Activated T-helper 1 cell treated with anti-CD3 and anti-CD28 coated beads, Interleukin-12 subunit alpha, Interleukin-12 subunit beta, Interleukin-2, Interleukin-4 antibody, amounts not matched to agents 30 ng/mL and 10 ng/mL and 1 ng/mL, durations not matched to agents 14 hours and 24 hours and 36 hours (primary cell): Measurements from ENCODE around the gene GPD2. TPM values are rescaled to one million over a fixed set of nuclear protein-coding genes. Genes with fewer than 3 reads are reported as not detected.
"Not testable (repeated sequence)": the region's sequence is repeated elsewhere in the genome, so short reads cannot be mapped to it uniquely, and the experiment has no call there.

Experiments
- DNase-seq: peaks from one replicate; pipeline ENCODE4 v3.0.0; 2021; ENCODE audit warnings: low spot score
- H3K27ac Mint-ChIP-seq: one replicate; pipeline ENCODE4 v1.8.0; 2021; ENCODE audit warnings: mild to moderate bottlenecking, mixed read lengths
- H3K27me3 Mint-ChIP-seq: one replicate; pipeline ENCODE4 v1.8.0; 2022; ENCODE audit warnings: mild to moderate bottlenecking, moderate library complexity, mixed read lengths; ENCODE audit not compliant: insufficient read depth
- H3K36me3 Mint-ChIP-seq: one replicate; pipeline ENCODE4 v1.8.0; 2021; ENCODE audit warnings: low read depth, mixed read lengths
- H3K4me1 Mint-ChIP-seq: one replicate; pipeline ENCODE4 v1.8.0; 2021; ENCODE audit warnings: low read depth, mixed read lengths
- H3K4me3 Mint-ChIP-seq: one replicate; pipeline ENCODE4 v1.8.0; 2021; ENCODE audit warnings: mild to moderate bottlenecking, moderate library complexity, mixed read lengths
- H3K9me3 Mint-ChIP-seq: one replicate; pipeline ENCODE4 v1.8.0; 2021; ENCODE audit warnings: mixed read lengths
- intact Hi-C: fragments of 100-400 bp; cut with micrococcal nuclease; formaldehyde crosslinking; loops from one replicate; pipeline ENCODE4 v1.15.1; 2024
- total RNA-seq: library from RNA; stranded (reverse); gene quantifications from 2 replicates; pipeline ENCODE4 v1.2.3, GENCODE V29; 2022

The GPD2 gene
- total RNA-seq, 1 donor from 2014 or later: 18.1 TPM

- DNase-seq: no peak
- Mint-ChIP-seq H3K27ac (no peak overlapping the region), H3K27me3 (no peaks in the 10 kb centered on the region), H3K36me3 (peaks cover 4% of the 10 kb centered on the region), H3K4me1 (peaks cover 63% of the 10 kb centered on the region), H3K4me3 (no peak overlapping the region), H3K9me3 (no peaks in the 10 kb centered on the region)
- intact Hi-C loops: loop anchor here (1.0 kb wide), 1 partner anchor 14 kb away; no protein-coding TSS in a partner anchor
These were observed 54.3 kb downstream of the GPD2 start for GRCh38 chr2:156490466-156490840.

- intact Hi-C loops: no loop called here
- H3K36me3 Mint-ChIP-seq: peaks cover 3% of the 10 kb centered on the region
- no peak for DNase-seq
- H3K27ac Mint-ChIP-seq: no peak overlapping the region
- H3K4me3 Mint-ChIP-seq: no peak overlapping the region
- no peaks in the 10 kb centered on the region for H3K27me3 Mint-ChIP-seq
- H3K9me3 Mint-ChIP-seq: no peaks in the 10 kb centered on the region
- H3K4me1 Mint-ChIP-seq: peaks cover 64% of the 10 kb centered on the region
These were observed 55.0 kb downstream of the GPD2 start for GRCh38 chr2:156491176-156491575.

- Mint-ChIP-seq H3K27me3 (no peaks in the 10 kb centered on the region), H3K27ac (no peak overlapping the region), H3K36me3 (peaks cover 5% of the 10 kb centered on the region), H3K4me1 (peaks cover 55% of the 10 kb centered on the region), H3K4me3 (no peak overlapping the region), H3K9me3 (no peaks in the 10 kb centered on the region)
- no peak for DNase-seq
- intact Hi-C loops: no loop called here
These were observed 56.8 kb downstream of the GPD2 start for GRCh38 chr2:156492979-156493378.

- intact Hi-C loops, H3K36me3 Mint-ChIP-seq, DNase-seq, H3K9me3 Mint-ChIP-seq, H3K27me3 Mint-ChIP-seq, H3K4me3 Mint-ChIP-seq, H3K27ac Mint-ChIP-seq: not testable (repeated sequence)
- peaks cover 27% of the 10 kb centered on the region for H3K4me1 Mint-ChIP-seq
These were observed 59.8 kb downstream of the GPD2 start for GRCh38 chr2:156495998-156496397.

- no peaks in the 10 kb centered on the region for H3K9me3 Mint-ChIP-seq
- H3K4me1 Mint-ChIP-seq: peaks cover 15% of the 10 kb centered on the region
- H3K4me3 Mint-ChIP-seq: no peak overlapping the region
- no peaks in the 10 kb centered on the region for H3K27me3 Mint-ChIP-seq
- peaks cover 8% of the 10 kb centered on the region for H3K36me3 Mint-ChIP-seq
- intact Hi-C loops: no loop called here
- H3K27ac Mint-ChIP-seq: no peak overlapping the region
- no peak for DNase-seq
These were observed 69.5 kb downstream of the GPD2 start for GRCh38 chr2:156505696-156506095.

- no peak for DNase-seq
- intact Hi-C loops: no loop called here
- H3K27ac Mint-ChIP-seq: no peak overlapping the region
- no peaks in the 10 kb centered on the region for H3K27me3 Mint-ChIP-seq
- H3K9me3 Mint-ChIP-seq: no peaks in the 10 kb centered on the region
- H3K36me3 Mint-ChIP-seq: peaks cover 17% of the 10 kb centered on the region
- no peak overlapping the region for H3K4me3 Mint-ChIP-seq
- H3K4me1 Mint-ChIP-seq: no peaks in the 10 kb centered on the region
These were observed 74.9 kb downstream of the GPD2 start for GRCh38 chr2:156511122-156511521.

- no peak overlapping the region for H3K4me3 Mint-ChIP-seq
- no peaks in the 10 kb centered on the region for H3K27me3 Mint-ChIP-seq
- intact Hi-C loops: no loop called here
- no peak for DNase-seq
- H3K9me3 Mint-ChIP-seq: no peaks in the 10 kb centered on the region
- H3K27ac Mint-ChIP-seq: no peak overlapping the region
- H3K4me1 Mint-ChIP-seq: no peaks in the 10 kb centered on the region
- peaks cover 17% of the 10 kb centered on the region for H3K36me3 Mint-ChIP-seq
These were observed 75.6 kb downstream of the GPD2 start for GRCh38 chr2:156511803-156512202.

GRCh38 chr2:156512451-156512850 is 76.3 kb downstream of the GPD2 start:
- H3K36me3 Mint-ChIP-seq: peaks cover 17% of the 10 kb centered on the region
- no peak for DNase-seq
- no peak overlapping the region for H3K4me3 Mint-ChIP-seq
- no peaks in the 10 kb centered on the region for H3K9me3 Mint-ChIP-seq
- H3K27ac Mint-ChIP-seq: no peak overlapping the region
- no peaks in the 10 kb centered on the region for H3K27me3 Mint-ChIP-seq
- intact Hi-C loops: no loop called here
- no peaks in the 10 kb centered on the region for H3K4me1 Mint-ChIP-seq

- H3K27ac Mint-ChIP-seq: no peak overlapping the region
- H3K27me3 Mint-ChIP-seq: no peaks in the 10 kb centered on the region
- peaks cover 17% of the 10 kb centered on the region for H3K36me3 Mint-ChIP-seq
- intact Hi-C loops: no loop called here
- no peak for DNase-seq
- no peaks in the 10 kb centered on the region for H3K4me1 Mint-ChIP-seq
- H3K9me3 Mint-ChIP-seq: no peaks in the 10 kb centered on the region
- no peak overlapping the region for H3K4me3 Mint-ChIP-seq
These were observed 77.0 kb downstream of the GPD2 start for GRCh38 chr2:156513219-156513618.

- H3K4me3 Mint-ChIP-seq: no peak overlapping the region
- intact Hi-C loops: no loop called here
- H3K27me3 Mint-ChIP-seq: no peaks in the 10 kb centered on the region
- DNase-seq: no peak
- H3K4me1 Mint-ChIP-seq: no peaks in the 10 kb centered on the region
- H3K9me3 Mint-ChIP-seq: no peaks in the 10 kb centered on the region
- no peak overlapping the region for H3K27ac Mint-ChIP-seq
- peaks cover 10% of the 10 kb centered on the region for H3K36me3 Mint-ChIP-seq
These were observed 81.2 kb downstream of the GPD2 start for GRCh38 chr2:156517419-156517818.

GRCh38 chr2:156518138-156518537 is 82.0 kb downstream of the GPD2 start:
- Mint-ChIP-seq H3K9me3 (no peaks in the 10 kb centered on the region), H3K36me3 (peaks cover 11% of the 10 kb centered on the region), H3K27me3 (no peaks in the 10 kb centered on the region), H3K4me3 (no peak overlapping the region), H3K4me1 (no peaks in the 10 kb centered on the region), H3K27ac (no peak overlapping the region)
- no peak for DNase-seq
- intact Hi-C loops: no loop called here

GRCh38 chr2:156522864-156523440 is 86.8 kb downstream of the GPD2 start:
- H3K36me3 Mint-ChIP-seq: peaks cover 2% of the 10 kb centered on the region
- intact Hi-C loops: loop anchor here (5.0 kb wide), 1 partner anchor 36 kb away; no protein-coding TSS in a partner anchor
- no peaks in the 10 kb centered on the region for H3K27me3 Mint-ChIP-seq
- DNase-seq: no peak
- no peak overlapping the region for H3K27ac Mint-ChIP-seq
- H3K9me3 Mint-ChIP-seq: no peaks in the 10 kb centered on the region
- peaks cover 5% of the 10 kb centered on the region for H3K4me1 Mint-ChIP-seq
- no peak overlapping the region for H3K4me3 Mint-ChIP-seq

GRCh38 chr2:156526950-156527636 is 90.9 kb downstream of the GPD2 start:
- intact Hi-C loops: loop anchor here (2.0 to 5.0 kb wide), 4 partner anchors 50 to 192 kb away; partner anchors contain the start of gene GPD2
- Mint-ChIP-seq H3K36me3 (peaks cover 2% of the 10 kb centered on the region), H3K27ac (no peak overlapping the region), H3K9me3 (no peaks in the 10 kb centered on the region), H3K4me1 (peaks cover 5% of the 10 kb centered on the region), H3K4me3 (no peak overlapping the region), H3K27me3 (no peaks in the 10 kb centered on the region)
- no peak for DNase-seq
